Uterus (tissue), 2 donors: ENCODE results near the gene TSPAN18.

ENCODE experiments used
- POLR2A ChIP-seq, 2 donors: fragments of 450-650 bp; IDR thresholded peaks; one replicate each; pipeline ENCODE4 v1.6.1; 2016; ENCODE audit warnings: antibody characterized with exemption in 2 of 2, mild to moderate bottlenecking in 1 of 2, moderate library complexity in 1 of 2
- TF ChIP-seq, protein P1 (sequence below), 4 experiments: fragments of 200-600 bp in 2 of 4; fragments of 450-650 bp in 2 of 4; sonication (generic) in 2 of 4; IDR thresholded peaks; one replicate each; pipeline ENCODE4 v1.5.1; 2016 to 2019; ENCODE audit warnings: antibody characterized with exemption in 4 of 4, mild to moderate bottlenecking in 2 of 4, moderate library complexity in 1 of 4

DNA sequence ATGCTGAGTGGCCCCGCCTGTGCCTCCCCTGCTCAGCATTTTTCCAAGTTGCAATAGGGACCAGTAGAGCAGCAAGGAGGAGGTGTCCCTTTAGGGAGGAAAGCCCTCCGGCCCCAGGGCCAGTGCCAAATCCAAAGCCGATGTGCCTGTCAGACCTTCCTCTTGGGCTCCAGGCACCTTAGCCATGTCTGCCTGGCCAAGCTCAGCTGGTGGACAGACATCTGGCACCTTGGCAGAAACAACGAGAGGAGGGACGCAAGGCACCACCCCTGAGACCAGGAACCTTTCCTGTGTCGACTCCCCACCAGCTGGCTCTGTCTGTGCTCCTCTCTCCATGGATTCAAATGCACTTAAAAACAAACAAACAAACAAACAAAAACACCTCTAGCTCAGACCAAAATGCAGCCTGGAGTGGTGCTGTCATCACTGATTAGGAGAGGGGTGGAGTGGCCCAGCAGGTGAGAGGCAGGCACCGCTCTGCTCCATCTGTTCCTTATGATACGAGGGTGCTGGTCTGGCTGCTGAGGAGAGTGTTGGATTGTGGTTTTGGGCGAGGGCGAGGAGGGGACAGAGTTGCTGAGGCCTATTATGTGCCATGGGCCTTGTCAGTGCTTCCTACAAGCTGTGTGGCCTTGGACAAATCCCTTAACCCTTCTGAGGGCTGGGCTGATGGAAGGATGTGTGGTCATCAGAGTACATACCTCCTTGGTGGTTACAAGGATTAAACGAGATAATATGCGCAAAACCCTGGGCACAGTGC lies 177.7 kb downstream of the TSPAN18 start:
- TF ChIP-seq, protein P1, sequence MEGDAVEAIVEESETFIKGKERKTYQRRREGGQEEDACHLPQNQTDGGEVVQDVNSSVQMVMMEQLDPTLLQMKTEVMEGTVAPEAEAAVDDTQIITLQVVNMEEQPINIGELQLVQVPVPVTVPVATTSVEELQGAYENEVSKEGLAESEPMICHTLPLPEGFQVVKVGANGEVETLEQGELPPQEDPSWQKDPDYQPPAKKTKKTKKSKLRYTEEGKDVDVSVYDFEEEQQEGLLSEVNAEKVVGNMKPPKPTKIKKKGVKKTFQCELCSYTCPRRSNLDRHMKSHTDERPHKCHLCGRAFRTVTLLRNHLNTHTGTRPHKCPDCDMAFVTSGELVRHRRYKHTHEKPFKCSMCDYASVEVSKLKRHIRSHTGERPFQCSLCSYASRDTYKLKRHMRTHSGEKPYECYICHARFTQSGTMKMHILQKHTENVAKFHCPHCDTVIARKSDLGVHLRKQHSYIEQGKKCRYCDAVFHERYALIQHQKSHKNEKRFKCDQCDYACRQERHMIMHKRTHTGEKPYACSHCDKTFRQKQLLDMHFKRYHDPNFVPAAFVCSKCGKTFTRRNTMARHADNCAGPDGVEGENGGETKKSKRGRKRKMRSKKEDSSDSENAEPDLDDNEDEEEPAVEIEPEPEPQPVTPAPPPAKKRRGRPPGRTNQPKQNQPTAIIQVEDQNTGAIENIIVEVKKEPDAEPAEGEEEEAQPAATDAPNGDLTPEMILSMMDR (IDR thresholded peaks at IDR 0.05) = no peak
- no peak for TF ChIP-seq POLR2A (IDR thresholded peaks at IDR 0.05)
